VCaP (cell line): ENCODE results near the gene POC1B.

Experiments used
- H3K27ac ChIP-seq: fragments of 450-650 bp; 2 replicates; pipeline ENCODE4 v1.5.1; 2017
- CTCF ChIP-seq: fragments of 450-650 bp; conservative IDR thresholded peaks from 2 replicates; pipeline ENCODE4 v1.5.1; 2017; ENCODE audit warnings: mild to moderate bottlenecking, moderate library complexity

The POC1B gene

GRCh38 chr12:89525824-89526770 lies at the start of gene POC1B:
Gene POC1B (minus strand): TSS chr12:89526047. CDS start chr12:89525895, 152 bp downstream.
- TF ChIP-seq CTCF, result no peak
- H3K27ac ChIP-seq, result peak within 1 kb of the TSS; percentile 83

GRCh38 chr12:89575374-89575773 lies 49.5 kb upstream of the POC1B start:
- H3K27ac ChIP-seq, result no peak overlapping the region
- TF ChIP-seq CTCF, result no peak

DNA sequence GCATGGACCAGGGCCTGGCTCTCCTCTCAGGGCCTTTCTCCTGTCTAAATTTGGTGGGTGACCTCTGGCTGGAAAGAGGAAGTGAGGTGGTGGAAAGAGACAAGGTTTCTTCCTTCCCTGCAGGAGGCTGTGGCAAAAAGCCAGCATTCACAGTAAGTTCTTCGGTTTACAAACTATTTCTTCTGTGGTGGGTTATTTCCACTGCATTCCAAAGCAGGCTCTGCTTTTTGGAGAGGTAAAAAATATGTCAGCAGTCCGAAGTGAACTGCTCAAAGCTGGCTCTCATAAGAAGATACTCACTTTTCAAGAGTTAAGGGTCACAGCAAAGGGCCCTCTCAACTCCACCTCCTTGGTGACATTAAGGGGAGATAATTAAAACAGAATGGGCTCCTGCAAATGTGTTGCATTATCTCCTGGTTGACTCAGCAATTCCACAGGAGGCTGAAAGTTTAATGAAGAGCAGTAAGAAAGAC lies 48.9 kb upstream of the POC1B start:
- TF ChIP-seq CTCF, result no peak
- no peak overlapping the region for H3K27ac ChIP-seq

DNA sequence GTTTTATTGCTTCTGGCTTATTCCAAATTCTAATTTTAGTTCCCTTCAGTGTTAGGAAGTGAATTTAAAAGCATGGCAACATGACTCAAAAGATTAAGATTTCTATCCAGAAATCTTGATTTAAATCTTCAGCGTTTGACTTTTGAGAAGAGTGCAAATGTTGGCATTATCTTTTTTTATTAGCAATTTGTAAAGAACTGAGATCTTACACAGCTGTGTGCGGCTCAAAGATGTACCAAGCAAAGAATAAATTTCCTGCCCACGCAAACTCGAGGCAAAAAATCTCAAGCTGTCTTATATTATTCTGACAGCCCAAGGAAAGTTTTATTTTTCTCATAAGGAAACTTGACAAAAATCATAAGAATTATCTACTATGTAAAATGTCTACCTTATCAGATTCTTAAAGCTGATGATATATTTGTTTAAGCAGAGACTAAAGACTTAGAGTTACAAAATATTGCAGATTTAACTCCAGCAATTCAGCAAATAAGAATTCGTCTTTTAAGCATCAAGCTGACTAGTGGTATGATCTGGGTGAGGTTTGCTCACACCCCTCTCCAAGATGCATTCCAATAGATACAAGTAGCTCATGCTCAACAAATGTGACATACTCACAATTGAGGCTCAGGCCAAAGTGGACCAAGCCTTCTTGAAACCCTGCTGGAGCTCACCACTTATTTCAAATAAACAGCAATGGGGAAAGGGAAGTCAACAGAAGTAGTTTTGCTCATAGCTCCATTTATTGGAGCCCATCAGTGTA lies 47.4 kb upstream of the POC1B start:
- no peak for TF ChIP-seq CTCF
- no peak overlapping the region for H3K27ac ChIP-seq

GRCh38 chr12:89571491-89572195 lies 45.8 kb upstream of the POC1B start:
- no peak for TF ChIP-seq CTCF
- no peak overlapping the region for H3K27ac ChIP-seq

- H3K27ac ChIP-seq, result no peak overlapping the region
- no peak for TF ChIP-seq CTCF
These were observed 42.6 kb upstream of the POC1B start for GRCh38 chr12:89568484-89568883.
